ENCODE data around the gene LAYN.

GRCh38 chr11:111607751-111608150 lies 67.2 kb downstream of the LAYN start:
- no peak for TF ChIP-seq CTCF (IDR thresholded peaks at IDR 0.05)
- no peak for TF ChIP-seq POLR2A (IDR thresholded peaks at IDR 0.05)
